ENCODE results near the gene LRRIQ1.

DNA sequence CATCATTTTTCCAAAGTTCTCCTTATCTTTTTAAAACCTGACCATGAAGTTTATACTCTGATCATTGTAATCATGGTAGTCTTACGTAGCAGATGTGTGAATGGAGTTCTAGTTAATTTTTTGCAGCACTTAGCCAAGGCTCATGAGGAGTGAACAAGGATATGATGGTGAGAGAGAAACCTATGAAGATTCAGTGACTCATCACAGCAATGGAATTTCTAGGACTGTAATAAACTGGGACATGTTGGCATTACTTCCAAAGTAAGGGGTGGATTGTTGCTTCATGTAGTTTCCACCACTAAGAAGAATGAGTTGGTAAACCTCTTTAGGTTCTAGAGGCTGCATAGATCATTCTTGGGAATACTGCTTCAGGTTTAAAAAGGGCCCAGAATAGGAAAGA lies 102.7 kb downstream of the LRRIQ1 start:
- TF ChIP-seq, protein P1, sequence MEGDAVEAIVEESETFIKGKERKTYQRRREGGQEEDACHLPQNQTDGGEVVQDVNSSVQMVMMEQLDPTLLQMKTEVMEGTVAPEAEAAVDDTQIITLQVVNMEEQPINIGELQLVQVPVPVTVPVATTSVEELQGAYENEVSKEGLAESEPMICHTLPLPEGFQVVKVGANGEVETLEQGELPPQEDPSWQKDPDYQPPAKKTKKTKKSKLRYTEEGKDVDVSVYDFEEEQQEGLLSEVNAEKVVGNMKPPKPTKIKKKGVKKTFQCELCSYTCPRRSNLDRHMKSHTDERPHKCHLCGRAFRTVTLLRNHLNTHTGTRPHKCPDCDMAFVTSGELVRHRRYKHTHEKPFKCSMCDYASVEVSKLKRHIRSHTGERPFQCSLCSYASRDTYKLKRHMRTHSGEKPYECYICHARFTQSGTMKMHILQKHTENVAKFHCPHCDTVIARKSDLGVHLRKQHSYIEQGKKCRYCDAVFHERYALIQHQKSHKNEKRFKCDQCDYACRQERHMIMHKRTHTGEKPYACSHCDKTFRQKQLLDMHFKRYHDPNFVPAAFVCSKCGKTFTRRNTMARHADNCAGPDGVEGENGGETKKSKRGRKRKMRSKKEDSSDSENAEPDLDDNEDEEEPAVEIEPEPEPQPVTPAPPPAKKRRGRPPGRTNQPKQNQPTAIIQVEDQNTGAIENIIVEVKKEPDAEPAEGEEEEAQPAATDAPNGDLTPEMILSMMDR (IDR thresholded peaks at IDR 0.05; ENCODE audit: low read depth, low read length, missing input control): no peak
- no peak for TF ChIP-seq JUND (IDR thresholded peaks at IDR 0.05)
- no peak for TF ChIP-seq HNF4G (IDR thresholded peaks at IDR 0.05)
- TF ChIP-seq SP1 (IDR thresholded peaks at IDR 0.05): no peak
- TF ChIP-seq, protein P2, sequence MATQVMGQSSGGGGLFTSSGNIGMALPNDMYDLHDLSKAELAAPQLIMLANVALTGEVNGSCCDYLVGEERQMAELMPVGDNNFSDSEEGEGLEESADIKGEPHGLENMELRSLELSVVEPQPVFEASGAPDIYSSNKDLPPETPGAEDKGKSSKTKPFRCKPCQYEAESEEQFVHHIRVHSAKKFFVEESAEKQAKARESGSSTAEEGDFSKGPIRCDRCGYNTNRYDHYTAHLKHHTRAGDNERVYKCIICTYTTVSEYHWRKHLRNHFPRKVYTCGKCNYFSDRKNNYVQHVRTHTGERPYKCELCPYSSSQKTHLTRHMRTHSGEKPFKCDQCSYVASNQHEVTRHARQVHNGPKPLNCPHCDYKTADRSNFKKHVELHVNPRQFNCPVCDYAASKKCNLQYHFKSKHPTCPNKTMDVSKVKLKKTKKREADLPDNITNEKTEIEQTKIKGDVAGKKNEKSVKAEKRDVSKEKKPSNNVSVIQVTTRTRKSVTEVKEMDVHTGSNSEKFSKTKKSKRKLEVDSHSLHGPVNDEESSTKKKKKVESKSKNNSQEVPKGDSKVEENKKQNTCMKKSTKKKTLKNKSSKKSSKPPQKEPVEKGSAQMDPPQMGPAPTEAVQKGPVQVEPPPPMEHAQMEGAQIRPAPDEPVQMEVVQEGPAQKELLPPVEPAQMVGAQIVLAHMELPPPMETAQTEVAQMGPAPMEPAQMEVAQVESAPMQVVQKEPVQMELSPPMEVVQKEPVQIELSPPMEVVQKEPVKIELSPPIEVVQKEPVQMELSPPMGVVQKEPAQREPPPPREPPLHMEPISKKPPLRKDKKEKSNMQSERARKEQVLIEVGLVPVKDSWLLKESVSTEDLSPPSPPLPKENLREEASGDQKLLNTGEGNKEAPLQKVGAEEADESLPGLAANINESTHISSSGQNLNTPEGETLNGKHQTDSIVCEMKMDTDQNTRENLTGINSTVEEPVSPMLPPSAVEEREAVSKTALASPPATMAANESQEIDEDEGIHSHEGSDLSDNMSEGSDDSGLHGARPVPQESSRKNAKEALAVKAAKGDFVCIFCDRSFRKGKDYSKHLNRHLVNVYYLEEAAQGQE (IDR thresholded peaks at IDR 0.05): no peak
- no peak for TF ChIP-seq RAD21 (IDR thresholded peaks at IDR 0.05)
- no peak for TF ChIP-seq NR2F2 (IDR thresholded peaks at IDR 0.05)
- TF ChIP-seq, protein P3, sequence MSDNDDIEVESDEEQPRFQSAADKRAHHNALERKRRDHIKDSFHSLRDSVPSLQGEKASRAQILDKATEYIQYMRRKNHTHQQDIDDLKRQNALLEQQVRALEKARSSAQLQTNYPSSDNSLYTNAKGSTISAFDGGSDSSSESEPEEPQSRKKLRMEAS (IDR thresholded peaks at IDR 0.05): no peak
- TF ChIP-seq YY1 (IDR thresholded peaks at IDR 0.05): no peak
- TF ChIP-seq, protein P4, sequence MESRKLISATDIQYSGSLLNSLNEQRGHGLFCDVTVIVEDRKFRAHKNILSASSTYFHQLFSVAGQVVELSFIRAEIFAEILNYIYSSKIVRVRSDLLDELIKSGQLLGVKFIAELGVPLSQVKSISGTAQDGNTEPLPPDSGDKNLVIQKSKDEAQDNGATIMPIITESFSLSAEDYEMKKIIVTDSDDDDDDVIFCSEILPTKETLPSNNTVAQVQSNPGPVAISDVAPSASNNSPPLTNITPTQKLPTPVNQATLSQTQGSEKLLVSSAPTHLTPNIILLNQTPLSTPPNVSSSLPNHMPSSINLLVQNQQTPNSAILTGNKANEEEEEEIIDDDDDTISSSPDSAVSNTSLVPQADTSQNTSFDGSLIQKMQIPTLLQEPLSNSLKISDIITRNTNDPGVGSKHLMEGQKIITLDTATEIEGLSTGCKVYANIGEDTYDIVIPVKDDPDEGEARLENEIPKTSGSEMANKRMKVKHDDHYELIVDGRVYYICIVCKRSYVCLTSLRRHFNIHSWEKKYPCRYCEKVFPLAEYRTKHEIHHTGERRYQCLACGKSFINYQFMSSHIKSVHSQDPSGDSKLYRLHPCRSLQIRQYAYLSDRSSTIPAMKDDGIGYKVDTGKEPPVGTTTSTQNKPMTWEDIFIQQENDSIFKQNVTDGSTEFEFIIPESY (IDR thresholded peaks at IDR 0.05): no peak

All from liver (tissue), 3 donors.